Effector CD4-positive, alpha-beta T cell (primary cell): Measurements from ENCODE around the gene IL12B. TPM values are rescaled to one million over a fixed set of nuclear protein-coding genes. Genes with fewer than 3 reads are reported as not detected.
"Not testable (repeated sequence)": the region's sequence is repeated elsewhere in the genome, so short reads cannot be mapped to it uniquely, and the experiment has no call there.

ENCODE experiments used
- DNase-seq: peaks from one replicate; pipeline ENCODE4 v3.0.0-alpha.2; 2020
- total RNA-seq: gene quantifications from one replicate; lab custom pipeline; 2026; lab: John Stamatoyannopoulos, UW

IL12B gene
- not detected for total RNA-seq

DNA sequence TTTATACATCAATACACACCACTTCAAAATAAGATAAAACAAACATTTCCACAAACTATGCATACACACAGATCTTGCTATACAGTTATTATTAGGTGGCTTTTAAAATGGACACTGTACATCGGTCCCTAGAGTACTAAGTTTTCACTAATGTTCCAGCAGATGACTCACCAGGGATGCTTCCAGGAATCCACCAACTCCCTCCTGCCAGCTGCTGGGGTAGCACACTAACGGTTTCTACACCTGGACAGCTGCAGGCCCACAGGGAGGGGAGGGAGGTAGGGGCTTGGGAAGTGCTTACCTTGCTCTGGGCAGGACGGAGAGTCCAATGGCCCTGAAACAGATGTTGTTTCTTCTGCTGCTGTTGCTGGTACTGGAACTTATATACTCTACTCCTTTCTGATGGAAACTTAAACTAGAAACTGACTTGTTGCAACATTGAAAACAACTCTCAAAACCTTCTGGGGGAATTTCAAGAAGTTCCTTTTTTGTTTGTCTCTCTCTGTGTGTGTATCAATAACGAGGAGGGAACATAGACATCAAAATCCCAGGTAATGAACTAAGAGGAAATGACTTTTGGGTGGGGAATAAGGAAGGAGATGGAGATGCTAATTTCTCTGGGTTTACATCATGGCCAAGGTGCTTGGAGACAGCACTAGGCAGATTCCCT lies at the start of gene IL12B:
Gene IL12B, minus strand, starts transcription at position 357 of the 670 bp plus-strand sequence. CDS start 3,705 bp downstream, outside the sequence.
- DNase-seq: no peak

DNA sequence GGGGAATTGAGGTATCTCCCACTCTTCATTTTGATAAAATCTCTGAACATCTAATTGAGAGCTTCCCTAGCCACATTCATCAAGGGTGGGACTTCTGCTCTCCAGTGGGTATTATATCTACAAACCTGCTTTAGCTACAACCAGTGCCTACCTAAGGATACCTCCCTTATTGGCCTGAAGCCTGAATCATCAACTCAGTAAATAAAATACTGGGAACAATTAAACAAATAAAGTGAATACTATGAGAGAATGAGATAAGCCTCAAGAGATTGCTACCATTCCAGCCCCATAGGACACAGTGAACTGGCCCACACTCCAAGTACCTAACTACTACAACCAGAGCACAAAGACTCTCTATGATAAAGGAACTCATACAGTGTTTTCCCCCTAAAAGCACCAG lies 47.4 kb upstream of the IL12B start:
- no peak for DNase-seq

DNA sequence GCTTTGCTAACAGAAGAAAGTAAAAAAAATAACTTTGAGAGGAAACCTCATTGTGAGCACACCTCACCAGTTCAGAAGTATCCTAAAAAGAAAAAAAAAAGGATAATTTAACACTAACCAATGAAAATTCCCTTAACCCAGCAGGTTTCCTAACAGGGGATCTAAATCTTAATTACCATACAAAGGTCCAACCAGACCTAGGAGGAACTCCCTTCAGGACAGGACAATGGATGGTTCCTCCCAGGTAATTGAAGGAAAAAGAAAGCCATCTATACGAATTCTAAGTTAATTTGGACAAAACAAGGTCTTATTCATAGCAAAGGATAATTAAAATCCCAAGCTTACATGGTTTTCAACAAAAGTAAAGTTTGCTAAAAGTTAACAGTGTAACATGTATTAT lies 37.6 kb upstream of the IL12B start:
- not testable (repeated sequence) for DNase-seq

DNA sequence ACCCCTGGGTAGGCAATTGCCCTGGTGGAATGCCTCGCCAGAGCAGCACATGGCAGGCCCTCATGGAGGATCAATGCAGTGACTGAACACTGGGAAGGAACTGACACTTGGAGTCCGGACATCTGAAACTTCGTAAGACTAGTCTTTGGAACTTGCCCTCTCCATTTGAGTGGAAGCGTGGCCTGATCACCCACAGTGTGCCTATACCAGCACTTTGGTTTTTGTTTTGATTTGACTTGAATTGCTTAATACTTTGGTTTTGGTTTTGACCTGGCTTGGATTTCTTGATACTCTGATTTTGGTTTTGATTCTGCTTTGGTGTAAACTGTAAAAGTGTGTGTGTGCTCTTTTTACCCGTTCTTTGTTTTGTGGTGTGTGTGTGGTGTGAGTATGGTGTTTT lies 36.5 kb upstream of the IL12B start:
- DNase-seq: not testable (repeated sequence)

DNA sequence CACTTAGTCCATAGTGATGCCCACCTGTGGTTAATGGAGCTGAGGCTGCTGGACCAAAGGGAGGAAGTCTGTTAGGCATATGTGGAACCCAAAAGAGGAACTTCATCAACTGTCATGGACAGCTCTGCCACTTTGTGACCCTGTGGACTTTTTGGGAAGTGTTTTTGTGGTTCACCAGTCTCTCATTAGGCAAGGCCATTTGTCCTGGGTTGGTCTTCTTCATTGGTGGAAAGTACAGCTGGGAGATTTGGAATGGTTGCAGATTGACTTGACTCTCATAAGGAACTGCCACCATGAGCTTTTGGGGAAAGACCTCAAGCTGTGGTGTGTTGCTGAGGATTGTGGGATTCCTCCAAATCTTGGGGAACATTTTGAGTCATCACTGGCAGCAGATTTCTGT lies 31.9 kb upstream of the IL12B start:
- no peak for DNase-seq

DNA sequence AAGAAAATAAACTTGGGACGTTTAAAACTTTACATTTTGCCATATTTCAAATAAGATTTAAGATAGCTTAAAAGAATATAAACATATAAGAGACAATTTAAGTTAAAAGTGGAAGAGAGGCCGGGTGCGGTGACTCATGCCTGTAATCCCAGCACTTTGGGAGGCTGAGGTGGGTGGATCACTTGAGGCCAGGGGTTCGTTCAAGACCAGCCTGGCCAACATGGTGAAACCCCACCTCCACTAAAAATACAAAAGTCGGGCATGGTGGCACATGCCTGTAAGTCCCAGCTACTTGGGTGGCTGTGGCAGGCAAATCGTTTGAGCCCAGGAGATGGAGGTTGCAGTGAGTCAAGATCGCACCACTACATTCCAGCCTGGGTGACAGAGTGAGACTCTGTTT lies 29.6 kb upstream of the IL12B start:
- not testable (repeated sequence) for DNase-seq

DNA sequence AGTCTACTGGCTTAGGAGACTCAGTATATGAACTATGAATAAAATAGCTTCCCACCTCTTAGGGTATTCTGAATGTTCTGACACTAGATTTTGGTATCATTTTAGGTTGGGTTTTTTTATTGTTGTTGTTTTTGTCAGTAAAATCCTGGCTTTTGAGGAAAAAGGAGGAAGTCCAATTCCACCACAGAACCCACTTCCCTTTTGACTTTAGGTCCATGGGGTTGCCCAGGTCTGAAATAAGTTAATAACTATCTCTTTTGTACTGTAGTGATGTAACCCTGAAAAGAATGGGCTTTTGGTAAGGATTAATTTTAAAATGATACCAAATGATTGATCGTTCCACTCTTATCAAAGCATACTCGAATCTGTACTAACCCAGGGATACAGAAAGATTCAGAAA lies 29.1 kb upstream of the IL12B start:
- no peak for DNase-seq

DNA sequence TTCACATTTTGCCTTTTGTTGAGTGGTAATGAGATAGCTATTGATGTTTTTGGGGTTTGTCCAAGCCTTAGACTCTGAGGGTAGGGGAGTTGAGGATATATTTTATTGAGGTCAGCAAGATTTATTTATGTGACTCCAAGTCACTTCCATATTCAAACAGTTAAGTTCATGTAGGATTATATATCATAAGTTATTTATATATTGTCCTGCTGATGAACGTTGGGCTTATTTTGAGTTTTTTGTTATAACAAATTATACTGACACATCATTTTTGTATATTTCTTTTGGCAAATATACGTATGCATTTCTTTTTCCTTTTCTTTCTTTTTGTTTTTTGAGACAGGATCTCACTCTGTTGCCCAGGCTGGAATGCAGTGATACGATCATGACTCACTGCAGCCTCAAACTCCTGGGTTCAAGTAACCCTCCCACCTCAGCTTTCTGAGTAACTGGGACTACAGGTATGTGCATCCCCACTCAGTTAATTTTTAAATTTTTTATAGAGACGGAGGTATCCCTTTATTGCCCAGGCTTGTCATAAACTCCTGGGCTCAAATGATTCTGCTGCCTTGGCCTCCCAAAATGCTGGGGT lies 23.5 kb upstream of the IL12B start:
- no peak for DNase-seq

DNA sequence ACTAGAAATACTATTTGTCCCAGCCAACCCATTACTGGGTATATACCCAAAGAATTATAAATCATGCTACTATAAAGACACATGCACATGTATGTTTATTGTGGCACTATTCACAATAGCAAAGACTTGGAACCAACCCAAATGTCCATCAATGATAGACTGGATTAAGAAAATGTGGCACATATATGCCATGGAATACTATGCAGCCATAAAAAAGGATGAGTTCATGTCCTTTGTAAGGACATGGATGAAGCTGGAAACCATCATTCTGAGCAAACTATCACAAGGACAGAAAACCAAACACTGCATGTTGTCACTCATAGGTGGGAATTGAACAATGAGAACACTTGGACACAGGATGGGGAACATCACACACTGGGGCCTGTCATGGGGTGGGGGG lies 20.4 kb upstream of the IL12B start:
- DNase-seq: not testable (repeated sequence)

DNA sequence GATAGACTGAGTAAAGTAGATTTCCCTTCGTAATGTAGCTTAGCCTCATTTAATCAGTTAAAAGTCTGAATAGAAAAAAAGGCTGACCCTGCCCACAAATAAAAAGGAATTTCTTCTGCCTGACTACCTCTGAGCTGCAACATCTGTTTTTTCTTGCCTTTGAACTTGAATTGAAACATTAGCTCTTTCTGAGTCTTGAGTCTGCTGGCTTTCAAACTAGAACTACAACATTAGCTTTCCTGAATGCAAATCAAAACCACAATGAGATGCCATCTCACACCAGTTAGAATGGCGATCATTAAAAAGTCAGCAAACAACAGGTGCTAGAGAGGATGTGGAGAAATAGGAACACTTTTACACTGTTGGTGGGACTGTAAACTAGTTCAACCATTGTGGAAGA lies 19.9 kb upstream of the IL12B start:
- DNase-seq: not testable (repeated sequence)

DNA sequence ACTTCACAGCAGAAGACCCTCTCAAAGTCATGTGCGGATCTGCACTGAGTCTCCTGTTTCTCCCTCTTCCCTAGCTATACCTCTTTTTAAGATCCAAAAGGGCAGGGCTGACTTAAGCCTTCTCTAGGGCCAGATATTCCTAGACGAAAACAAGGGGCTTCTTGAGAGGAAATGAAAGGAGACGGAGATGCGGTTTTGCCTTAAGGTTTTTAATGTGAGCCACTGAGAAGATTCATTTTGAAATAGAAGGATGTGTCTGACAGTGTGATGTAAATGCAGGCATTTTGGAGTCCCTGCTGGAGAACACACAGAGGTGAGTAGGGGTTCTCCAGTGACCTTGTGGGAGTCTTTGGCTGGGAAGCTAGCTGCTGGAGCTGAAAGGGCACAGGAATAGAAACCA lies 15.6 kb upstream of the IL12B start:
- no peak for DNase-seq

DNA sequence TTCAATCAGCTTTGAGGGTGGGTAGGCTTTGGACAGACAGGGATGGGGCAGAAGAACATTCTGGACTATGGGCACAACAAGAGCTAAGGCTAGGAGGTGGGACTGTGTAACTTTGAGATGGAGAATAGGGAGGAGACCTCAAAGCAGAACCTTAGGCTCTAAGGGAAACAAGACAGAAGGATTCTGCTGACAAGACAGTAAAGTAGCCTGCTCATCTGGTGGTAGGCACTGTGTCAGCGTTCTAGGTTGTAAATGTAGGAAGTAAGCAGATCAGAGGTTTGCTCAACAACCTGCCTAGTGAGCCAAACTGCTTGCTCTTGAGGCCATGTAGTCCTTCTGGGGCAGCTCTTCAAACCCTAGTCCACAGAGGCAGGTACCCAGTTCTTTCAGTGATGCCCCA lies 15.0 kb upstream of the IL12B start:
- DNase-seq: no peak

DNA sequence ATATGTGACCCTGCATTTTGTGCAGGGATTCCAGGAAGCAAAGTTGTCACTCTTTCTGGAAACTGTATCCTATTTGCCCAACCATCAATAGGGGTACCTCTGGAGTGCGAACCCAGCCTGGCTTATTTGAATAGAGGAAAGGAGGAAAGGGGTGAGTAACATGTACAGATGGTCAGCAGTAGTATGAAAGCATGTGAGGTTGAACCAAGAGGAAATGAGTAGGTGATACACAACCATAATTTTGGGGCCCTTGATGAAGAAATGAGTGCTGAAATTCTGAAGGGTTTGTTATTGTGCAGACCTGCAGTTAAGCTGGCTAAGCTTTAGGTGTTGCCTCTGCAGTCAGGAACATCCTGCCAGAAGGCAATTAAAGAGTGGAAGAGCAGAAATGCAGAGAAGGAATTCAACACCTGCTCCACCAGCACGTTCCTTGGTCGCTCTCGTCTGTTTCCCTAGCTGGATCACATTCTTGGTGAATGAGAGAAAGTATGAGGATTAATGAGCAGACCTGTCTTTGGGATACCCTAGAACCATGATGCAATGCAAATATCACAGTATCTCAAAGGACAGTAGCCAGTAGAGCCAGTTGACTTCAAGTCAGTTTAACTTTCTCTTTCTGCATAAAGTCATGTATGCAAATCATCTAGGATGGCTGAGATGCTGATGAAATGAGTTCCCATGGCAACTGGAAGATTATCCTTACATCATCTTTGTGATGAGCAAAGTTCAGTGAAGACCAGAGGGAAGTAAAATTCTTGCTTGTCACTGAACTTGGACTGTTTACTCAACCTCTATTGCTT lies 13.2 kb upstream of the IL12B start:
- DNase-seq: no peak

DNA sequence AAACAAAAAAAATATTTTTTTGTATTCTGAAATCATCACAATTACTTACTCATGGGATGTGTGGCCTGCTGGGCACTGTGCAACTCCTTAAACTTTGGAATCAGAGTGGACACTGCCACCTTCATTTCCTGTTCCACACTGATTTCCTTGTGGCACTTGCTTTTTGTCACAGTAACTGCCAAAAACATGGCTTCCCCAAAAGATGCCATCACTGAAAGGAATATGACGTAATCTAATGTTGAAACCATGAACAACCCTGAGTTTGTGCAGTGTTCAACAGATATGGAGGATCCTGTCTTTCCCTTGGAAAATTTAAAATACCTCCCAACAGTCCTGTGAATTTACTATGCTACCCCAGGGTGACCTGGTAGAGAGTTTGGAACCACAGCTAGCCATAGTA lies 12.6 kb upstream of the IL12B start:
- DNase-seq: no peak

DNA sequence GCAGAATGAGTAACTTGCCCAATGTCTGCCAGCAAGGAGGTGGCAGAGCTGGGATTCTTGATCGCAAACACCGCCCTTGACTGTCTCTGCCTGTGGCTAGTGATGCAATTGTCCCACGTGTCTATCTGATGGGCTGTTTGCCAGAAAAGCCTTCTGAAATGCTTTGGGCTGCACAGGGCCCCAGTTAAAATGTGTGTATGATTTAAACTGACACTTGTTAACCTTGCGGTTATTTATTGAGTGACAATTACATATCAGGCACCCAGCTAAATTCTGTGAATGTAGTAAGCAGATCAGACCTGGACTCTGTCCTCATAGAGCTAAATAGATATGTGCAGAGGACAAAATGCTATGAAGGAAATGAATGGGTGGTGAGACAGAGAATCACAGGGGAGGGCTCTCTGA lies 11.6 kb upstream of the IL12B start:
- DNase-seq: peak; percentile 58

DNA sequence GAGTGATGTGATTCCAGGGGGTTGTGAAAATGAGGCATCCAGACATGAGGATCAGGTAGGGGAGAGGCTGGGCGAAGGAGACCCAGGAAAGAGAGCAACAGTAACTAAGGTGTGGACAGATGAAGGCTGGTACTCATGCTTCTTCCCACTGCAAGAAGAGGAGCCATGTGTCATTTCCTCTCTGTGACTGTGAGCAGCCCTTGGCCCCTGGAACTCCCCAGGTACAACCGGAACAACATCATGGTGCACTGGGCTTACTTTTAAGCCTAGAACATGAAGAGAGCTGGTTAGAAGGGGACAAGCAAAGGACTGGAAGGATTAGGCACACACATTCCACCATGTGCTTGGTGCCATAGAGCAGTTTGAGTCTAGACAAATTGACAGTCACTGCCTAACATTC lies 10.9 kb upstream of the IL12B start:
- no peak for DNase-seq

DNA sequence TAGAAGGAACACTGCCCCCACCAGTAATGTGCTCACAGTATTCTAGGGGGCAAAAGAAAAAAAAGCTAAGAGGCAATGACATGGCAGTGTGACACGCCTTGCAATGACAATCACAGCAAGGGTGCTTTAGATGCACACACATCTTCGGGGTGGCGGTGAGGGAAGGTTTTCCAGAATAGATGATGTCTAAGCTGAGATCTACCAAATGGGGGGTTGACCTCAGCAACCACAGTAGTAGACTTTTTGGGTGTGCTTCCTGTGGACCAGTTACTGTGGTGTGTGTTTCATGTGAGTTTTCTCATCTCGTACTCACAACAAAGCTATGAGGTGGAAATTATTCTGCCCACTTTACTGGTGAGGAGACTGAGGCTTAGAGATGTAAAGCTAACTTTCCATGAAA lies 10.2 kb upstream of the IL12B start:
- DNase-seq: no peak

DNA sequence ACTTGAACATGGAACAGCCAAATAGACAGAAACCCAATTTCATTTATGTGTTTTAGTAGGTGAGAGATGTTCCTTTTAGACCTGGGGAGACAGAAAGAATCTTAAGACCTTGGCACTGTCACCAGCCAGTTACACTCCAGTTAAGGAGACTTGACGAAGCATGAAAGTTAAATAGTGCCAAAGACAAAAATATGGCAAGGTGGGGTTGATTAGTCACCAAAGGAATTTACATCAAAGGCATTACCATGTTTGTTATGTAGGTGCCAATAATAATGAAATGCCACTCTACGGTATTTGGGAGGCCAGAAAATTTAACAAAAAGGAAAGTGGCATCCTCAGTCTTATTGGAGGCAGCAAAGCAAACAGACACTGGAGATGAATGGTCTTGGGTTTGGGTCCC lies 9.2 kb upstream of the IL12B start:
- DNase-seq: no peak

DNA sequence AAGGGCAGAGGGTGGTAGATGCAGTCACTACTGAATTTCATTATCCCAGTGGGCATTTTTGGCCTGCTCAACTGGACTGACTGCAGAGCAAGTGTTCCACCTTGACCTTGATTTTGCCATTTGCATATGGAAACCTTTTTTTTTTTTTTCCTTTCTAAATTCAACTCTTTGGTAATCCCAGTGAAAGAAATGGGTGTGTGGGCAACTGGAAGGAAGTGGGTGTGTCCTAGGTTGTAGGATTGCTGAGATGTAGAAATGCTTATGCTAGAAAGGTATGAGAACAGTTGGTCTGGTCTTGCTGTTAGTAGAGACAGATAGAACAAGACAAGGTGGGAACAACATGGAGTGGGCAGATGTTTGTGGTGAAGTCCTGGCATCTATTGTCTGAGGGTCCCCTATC lies 7.8 kb upstream of the IL12B start:
- DNase-seq: no peak

DNA sequence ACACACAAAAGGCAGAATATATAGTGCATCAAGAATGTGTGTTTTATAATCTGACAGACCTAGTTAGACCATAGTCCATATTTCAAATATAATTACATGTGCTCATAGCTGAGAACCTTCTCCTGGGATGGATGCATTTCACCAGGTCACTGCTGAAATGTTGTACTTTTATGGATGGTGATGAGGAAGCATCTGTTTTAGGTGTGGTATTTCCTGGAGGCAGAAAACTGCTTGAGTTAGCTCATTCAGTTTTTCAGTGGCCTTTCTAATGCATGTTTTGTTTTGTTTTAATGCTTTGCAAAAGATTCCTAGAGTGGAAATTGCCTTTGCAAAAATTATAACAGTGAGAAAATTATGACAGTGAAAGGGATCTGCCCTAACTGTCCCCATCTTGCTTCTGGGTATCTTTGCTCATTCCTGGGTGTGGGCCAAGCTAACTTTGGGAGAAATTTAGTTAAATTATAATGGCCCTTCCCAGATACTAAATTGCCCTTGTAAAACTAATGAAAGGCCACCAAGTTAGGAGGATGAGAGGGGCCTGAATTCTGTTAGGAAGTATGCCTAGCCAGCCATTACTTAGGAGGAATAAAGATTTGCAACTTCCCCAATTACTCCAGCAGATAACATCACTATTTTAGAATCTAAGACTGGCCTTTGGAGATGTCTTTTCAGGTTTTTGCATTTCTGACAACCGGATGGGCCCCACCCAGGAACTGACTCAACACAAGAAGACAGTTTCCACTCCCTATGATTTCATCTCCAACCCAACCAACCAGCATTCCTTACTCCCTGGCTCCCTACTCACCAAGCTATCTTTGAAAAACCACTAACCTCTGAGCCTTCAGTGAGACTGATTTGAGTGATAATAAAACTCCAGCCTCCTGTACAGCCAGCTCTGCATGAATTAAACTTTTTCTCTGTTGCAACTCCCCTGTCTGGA lies 7.0 kb upstream of the IL12B start:
- DNase-seq: peak; percentile 16

DNA sequence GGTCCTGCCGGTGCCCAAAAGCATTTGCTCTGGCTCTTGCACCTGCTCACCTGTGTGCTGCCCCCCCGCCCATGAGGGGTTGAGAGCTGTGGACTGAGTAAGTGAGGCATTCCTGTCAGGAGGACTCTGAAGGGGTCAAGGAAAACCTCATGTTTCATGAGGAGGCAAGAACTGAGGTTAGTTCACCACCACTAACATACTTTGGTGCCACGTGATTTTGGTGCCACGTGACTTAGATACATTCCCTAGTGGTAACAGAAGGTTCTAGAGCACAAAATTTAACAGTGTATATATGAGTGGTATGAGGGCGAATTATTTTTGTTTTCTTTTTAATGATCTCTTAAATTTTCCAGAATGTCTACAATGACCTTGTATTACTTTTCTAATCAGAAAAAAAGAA lies 6.3 kb upstream of the IL12B start:
- DNase-seq: no peak

DNA sequence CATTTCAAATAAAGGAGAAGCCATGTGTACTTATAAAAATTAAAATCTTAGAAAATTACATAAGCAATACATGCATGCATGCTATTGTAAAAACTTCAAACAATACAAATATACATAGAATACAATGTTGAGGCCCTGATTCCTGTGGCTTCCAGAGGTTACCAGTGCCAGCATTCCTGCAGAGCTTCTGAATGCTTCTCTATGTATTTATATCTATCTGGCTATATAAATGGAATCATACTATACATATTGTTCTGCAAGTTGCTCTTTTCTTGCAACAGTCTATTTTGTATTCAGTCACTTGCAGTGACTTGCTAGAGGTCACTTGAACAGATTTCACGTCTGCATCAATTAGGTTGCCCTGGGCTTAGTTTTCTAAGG lies 3.2 kb upstream of the IL12B start:
- DNase-seq: no peak
